ENCODE measurements around the gene PHLDA2. TPM values are rescaled to one million over a fixed set of nuclear protein-coding genes. Genes with fewer than 3 reads are reported as not detected.

Gene PHLDA2
- total RNA-seq, 2 donors from 2014 or later: 3.6 to 5.9 TPM

DNA sequence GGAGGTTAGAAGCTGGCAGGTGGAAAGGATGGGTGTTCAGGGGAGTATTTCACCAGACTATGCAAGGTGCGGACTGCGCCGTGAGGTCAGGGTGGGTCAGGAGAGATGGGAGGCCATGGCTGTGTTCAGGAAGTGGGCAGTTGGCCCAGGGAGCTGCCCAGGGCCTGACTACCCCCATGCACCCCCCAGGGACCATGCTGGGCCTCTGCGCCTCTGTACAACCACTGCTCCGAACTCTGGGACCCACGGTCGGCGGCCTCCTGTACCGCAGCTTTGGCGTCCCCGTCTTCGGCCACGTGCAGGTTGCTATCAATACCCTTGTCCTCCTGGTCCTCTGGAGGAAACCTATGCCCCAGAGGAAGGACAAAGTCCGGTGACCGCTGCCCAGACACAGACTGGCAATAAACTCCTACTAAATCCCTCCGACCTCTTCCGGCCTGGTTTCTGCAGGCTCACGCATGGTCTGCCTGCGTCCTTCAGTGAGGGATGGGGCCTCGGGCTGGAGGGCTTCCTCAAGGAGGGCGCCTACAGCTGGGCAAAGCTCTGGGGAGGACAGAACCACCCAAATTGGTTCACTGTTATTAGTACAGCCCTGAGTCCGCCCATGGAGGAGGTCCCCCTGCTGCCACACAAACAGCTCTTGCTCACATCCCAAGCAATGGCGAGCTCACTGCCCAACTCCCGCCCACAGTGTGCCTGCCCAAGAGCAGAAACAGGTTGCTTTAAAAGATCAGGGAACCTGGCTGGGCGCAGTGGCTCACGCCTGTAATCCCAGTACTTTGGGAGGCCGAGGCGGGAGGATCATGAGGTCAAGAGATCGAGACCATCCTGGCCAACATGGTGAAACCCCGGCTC lies 4.2 kb downstream of the PHLDA2 start:
- Mint-ChIP-seq H3K9me3 (no peaks in the 10 kb centered on the region), H3K36me3 (no peaks in the 10 kb centered on the region), H3K27ac (no peak overlapping the region)
- DNase-seq (ENCODE audit: low spot score in 2 of 2): no peak
- ATAC-seq: no peak

DNA sequence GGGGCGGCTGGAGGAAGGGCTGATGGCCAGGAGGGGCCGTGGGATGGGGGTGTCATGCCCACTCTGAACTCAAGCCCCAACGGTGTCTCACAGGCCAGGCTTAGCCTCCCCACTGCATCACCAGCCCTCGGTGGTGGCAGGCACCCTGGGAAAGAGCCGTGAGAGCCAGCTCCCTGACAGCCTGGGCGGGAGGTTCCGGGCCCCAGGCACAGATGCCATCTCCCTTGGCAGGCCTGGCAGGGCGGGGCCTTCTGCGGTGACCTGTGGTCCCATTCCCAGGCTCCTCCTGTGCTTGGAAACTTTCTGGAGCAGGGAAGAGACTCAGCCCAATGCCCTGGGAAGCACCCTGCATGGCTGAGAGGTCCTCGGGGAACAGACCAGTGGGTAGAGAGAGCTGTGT lies 4.8 kb downstream of the PHLDA2 start:
- Mint-ChIP-seq H3K27ac (no peak overlapping the region), H3K36me3 (no peaks in the 10 kb centered on the region), H3K9me3 (no peaks in the 10 kb centered on the region)
- DNase-seq (ENCODE audit: low spot score in 2 of 2) (no peak), ATAC-seq (no peak)

DNA sequence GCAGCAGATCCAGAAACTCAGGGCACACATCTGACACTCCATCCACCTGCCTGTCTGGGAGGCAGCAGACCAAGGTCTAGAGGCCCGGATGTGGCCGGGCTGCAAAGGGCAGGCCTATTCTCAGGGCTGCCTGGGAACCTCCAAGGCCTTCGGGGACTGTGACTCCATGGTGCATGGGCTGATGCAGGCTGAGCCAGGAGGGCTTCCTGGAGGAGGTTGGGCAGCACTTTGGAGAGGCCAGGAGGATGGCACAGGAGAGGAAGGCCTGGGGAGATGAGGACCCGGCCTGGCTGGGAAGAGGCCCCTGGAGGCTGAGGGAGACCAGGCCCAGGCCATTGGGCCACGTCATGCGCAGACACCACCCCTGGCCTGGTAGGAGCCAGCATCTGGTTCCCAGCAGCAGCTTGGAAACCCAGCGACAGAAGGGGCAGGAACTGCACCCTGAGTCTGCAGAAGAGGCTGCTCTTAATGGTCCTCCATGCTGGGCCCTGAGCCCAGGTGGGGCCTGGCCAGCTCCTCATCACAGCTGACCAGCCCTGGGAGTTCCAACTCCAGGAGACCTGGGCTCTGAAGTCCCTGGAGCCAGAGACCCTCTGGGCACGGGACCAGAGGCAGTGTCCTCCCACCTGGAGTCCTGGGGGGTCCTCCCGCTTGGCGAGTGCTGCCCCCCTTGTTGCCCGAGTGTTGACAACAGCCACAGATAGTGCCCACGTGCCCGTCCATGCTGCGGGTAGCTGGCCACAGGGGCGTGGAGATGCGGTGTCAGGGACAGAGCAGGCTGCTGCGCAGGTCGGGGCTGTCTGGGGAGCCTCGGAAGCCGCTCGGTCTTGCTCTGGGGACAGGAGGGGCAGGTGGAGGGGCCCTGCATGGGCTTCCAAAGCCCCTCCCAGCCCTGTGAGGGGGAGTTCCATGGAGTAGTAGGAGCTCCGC lies 5.5 kb downstream of the PHLDA2 start:
- Mint-ChIP-seq H3K27ac (no peak overlapping the region), H3K36me3 (no peaks in the 10 kb centered on the region), H3K9me3 (no peaks in the 10 kb centered on the region)
- DNase-seq (ENCODE audit: low spot score in 2 of 2) (no peak), ATAC-seq (peak in 1 of 2 donors; percentile 6)

DNA sequence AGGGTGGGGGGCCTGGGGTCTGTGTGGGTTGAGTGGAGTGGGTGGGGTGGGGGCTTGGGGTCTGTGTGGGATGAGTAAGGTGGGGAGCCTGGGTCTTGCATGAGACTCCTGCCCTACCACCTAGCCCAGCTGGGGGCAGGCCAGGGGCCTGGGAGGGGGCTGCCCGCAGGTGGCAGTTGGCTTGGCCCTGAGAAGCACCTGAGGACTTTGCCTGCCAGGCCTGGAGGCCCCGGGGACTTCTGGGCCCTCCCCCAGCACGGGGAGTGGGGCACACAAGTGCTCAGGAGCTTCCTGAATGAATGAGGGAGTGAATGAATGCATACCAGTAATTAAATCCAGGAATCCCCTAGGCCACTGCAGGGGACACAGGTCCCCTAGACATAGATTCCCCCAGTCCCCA lies 6.6 kb downstream of the PHLDA2 start:
- Mint-ChIP-seq H3K9me3 (no peaks in the 10 kb centered on the region), H3K27ac (no peak overlapping the region), H3K36me3 (no peaks in the 10 kb centered on the region)

DNA sequence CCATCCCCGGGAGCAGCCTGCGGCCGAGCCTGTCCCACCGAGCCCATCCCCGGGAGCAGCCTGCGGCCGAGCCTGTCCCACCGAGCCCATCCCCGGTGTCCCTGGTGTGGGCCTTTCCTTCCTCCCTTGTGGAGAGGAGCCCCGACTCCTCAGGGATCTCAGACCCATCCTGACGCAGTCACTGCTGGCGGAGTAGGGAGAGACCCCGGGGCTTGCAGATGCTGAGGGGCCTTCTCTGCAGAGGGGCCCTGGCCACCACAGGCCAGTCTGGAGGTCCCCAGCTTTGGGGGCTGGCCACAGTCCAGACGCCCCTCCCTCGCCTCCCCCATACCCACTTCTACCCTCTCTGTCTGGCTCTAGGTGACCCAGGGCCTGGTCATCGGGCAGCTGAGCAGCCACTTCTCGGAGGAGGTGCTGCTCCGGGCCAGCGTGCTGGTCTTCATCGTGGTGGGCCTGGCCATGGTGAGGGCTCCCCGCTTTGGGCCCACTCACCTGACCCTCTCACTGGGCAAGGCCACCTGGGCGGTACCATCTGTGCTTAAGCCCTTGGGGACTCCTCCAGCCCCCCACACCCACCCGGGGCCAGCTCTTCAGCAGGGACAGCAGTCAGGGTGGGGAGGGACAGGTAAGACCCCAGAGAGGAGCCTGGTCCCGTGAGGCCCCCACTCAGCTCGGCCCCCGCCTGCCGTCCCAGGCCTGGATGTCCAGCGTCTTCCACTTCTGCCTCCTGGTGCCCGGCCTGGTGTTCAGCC lies 7.3 kb downstream of the PHLDA2 start:
- no peaks in the 10 kb centered on the region for H3K9me3 Mint-ChIP-seq
- H3K36me3 Mint-ChIP-seq: no peaks in the 10 kb centered on the region
- no peak overlapping the region for H3K27ac Mint-ChIP-seq
- ATAC-seq (no peak), DNase-seq (ENCODE audit: low spot score in 2 of 2) (no peak)

More for the DNA sequence above, 6.6 kb downstream of the PHLDA2 start:
- no peak for ATAC-seq
- DNase-seq (ENCODE audit: low spot score in 2 of 2): no peak

DNA sequence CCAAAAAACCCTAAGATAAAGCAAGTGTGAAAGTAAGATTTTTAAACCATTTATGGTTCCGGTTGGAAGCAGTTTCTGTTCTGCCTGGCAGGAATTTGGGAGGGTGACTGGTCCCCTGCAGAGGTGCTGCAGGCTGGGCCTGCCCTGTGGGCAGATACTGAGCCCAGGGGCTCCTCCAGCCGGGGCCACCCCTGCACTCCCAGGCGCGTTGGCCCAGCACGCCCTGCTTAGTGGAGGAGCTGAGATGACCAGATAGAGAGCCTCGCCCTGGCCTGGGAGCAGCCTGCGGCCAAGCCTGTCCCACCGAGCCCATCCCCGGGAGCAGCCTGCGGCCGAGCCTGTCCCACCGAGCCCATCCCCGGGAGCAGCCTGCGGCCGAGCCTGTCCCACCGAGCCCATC lies 8.0 kb downstream of the PHLDA2 start:
- H3K9me3 Mint-ChIP-seq: no peaks in the 10 kb centered on the region
- no peak for DNase-seq (ENCODE audit: low spot score in 2 of 2)
- ATAC-seq: no peak
- H3K36me3 Mint-ChIP-seq: no peaks in the 10 kb centered on the region
- H3K27ac Mint-ChIP-seq: no peak overlapping the region

DNA sequence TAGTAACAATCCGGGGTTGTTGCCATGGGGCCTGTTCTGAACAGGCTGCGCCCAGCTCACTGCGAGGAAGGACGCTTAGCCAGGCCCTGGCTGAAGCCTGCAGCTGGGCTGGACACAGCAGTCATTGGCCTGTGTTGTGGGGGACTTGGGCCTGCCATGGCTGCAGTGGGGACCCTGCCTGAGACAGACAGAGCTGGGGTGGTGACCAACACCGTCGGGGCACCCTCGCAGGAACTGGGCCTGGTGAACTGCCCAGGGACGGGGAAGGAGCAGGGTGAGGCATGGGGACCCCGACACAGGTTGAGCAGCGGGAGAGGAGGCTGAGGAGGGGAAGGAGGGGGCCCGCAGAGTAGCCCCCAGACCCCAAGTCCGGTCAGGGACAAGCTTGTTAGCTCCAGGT lies 8.9 kb downstream of the PHLDA2 start:
- Mint-ChIP-seq H3K36me3 (no peaks in the 10 kb centered on the region), H3K9me3 (no peaks in the 10 kb centered on the region), H3K27ac (no peak overlapping the region)
- no peak for ATAC-seq
- DNase-seq (ENCODE audit: low spot score in 2 of 2): no peak

DNA sequence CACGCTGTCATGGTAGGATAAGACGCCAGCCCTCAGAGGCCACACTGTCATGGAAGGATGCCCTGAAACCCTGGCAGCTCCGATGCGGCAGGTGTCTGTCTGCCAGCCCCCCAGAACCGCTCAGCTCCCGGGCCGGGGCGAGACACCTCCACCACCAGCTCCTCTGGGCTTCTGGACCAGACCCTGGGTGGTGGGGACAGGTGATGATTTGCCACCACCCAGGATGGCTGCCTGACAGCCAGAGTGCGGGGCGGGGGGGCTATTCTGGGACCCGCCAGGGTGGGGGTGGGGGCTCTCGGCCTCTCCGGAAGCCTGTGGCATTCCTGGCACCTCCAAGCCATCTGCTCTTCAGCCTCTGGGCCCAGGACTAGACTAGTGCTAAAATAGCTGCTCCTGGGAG lies 9.4 kb downstream of the PHLDA2 start:
- no peaks in the 10 kb centered on the region for H3K36me3 Mint-ChIP-seq
- DNase-seq (ENCODE audit: low spot score in 2 of 2): no peak
- no peaks in the 10 kb centered on the region for H3K9me3 Mint-ChIP-seq
- no peak overlapping the region for H3K27ac Mint-ChIP-seq
- ATAC-seq: no peak

DNA sequence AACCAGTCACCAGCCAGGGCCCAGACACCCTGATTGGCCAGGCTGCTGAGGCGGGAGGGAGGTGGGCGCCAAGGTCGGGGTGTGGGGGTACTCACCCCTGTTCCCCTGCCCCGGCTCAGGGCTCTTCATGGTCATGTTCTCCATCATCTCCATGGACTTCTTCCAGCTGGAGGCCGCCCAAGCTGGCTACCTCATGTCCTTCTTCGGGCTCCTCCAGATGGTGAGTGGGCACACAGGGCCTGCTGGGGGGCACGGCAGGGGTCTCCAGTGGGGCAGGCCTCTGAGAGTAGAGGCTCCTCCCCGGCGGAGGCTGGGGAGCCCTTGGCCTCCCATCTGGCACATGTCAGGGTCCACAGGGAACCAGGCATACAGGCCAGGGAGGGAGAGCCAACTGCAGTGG lies 10.0 kb downstream of the PHLDA2 start:
- no peak for ATAC-seq
- H3K9me3 Mint-ChIP-seq: no peaks in the 10 kb centered on the region
- H3K27ac Mint-ChIP-seq: no peak overlapping the region
- H3K36me3 Mint-ChIP-seq: no peaks in the 10 kb centered on the region
- no peak for DNase-seq (ENCODE audit: low spot score in 2 of 2)

DNA sequence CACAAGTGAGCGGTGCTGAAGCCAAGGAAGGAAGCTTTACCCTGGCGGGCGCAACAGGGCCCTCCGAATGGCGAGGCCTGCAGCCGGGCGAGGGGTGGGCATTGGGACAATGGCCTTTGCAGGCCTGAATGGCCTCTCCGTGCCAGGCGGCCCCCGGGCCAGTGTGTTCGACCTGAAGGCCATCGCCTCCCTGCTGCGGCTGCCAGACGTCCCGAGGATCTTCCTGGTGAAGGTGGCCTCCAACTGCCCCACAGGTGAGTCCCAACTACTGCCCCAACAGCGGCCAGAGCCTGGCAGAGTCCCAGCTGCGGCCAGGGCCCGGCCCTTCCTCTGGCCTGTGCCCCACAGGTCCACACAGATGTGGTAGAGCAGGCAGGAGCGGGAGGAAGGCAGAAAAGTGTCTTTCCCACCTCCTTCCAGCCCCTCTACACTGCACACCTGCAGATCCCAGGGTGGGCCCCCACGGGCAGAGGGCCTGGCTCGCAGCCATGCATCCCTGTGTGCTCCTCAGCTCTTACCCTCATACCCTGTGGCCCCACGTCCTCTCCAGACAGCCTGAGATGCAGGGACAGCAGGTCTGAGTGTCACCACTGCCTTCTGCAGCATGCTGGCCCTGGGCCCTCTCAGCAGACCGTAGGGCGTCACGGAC lies 11.3 kb downstream of the PHLDA2 start:
- Mint-ChIP-seq H3K36me3 (no peaks in the 10 kb centered on the region), H3K9me3 (no peaks in the 10 kb centered on the region), H3K27ac (no peak overlapping the region)
- ATAC-seq: no peak
- DNase-seq (ENCODE audit: low spot score in 2 of 2): no peak

DNA sequence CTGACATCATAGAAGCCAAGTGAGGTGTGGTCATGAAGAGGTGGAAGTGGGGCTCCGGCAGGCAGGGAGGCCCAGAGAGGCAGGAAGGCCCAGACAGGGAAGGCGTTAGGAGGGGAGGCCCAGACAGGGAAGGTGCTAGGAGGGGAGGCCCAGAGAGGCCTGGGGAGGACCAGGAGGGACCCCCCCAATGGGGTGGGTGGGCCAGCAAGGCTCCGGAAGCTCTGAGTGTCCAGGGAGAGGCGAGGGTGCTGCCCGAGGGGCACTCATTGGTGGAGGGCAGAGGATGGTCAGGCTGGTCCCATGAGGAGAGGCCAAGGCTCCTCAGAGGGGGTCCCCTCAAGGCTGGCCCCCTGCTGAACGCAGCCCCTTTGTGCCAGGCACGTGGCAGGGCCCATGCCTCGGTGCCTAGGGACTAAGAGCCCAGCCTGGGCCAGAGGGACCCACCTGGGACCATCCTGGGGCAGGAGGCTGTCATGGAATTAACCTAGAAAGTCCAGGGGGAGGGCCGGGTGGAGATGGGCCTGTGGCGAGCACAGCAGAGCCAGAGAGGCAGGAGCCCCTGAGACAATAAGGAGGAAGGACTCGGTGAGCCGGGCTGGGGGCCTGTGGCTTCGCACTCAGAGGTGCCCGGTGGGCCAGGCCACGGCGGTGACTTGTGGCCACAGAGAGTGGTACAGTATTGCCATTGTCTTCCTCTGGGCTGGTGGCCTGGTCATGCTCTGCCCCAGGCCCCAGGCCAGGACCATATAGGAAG lies 12.2 kb downstream of the PHLDA2 start:
- Mint-ChIP-seq H3K27ac (no peak overlapping the region), H3K36me3 (no peaks in the 10 kb centered on the region), H3K9me3 (no peaks in the 10 kb centered on the region)
- ATAC-seq: no peak
- DNase-seq (ENCODE audit: low spot score in 2 of 2): no peak

DNA sequence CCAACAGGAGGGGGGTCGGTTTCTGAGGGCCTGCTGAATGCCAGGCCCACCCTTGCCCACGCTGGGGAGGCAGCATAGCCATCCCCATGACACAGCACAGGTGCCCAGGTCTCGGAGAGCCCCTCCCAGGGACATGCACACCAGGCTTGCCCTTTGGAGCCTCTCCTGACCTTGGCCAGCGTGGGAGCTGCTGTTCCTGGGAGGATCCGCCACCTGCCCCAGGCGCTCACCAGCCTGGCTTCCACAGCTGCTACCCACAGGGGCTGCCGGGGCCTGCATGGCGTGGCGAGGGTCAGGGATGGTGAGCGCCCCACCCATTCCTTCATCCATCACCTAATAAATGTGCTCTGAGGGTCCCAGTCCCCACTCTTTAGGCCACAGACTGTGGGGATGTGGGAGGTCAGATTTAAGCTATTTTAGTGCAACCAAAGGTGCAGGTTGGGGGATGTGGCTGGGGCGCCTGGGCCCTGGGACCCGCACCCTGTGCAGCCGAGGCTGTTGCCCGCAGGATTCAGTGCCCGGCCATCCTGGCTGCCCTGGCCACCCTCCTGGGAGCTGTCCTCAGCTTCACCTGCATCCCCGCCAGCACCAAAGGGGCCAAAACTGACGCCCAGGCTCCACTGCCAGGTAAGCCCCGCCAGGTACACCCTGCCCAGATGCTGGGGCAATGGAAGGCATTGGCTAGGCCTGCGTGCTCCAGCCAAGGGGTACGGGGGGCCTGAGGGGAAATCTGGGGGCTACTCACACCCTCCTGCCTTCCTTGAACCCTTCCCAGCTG lies 12.9 kb downstream of the PHLDA2 start:
- no peak for ATAC-seq
- no peaks in the 10 kb centered on the region for H3K36me3 Mint-ChIP-seq
- DNase-seq (ENCODE audit: low spot score in 2 of 2): no peak
- no peaks in the 10 kb centered on the region for H3K9me3 Mint-ChIP-seq
- H3K27ac Mint-ChIP-seq: no peak overlapping the region

DNA sequence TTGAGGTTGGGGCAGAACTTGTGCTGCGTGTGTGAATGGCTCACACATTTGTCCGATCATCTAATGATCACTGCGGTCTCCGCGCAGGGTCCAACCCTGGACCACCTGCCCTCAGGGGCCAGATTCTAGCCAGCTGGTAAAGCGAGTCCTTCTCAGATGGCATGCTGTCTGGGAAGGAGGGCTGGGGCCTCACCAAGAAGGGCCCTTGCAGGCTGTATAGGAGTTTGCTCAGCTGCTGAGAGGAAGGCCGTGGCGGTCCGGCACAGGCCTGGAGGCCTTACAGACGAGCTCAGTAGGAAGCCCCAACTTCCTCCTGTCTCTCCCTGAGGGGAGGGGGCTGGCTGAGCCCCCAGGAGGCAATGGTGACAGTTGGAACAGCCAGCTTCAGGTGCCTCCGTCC lies 13.7 kb downstream of the PHLDA2 start:
- DNase-seq (ENCODE audit: low spot score in 2 of 2): no peak
- no peak for ATAC-seq
- Mint-ChIP-seq H3K36me3 (no peaks in the 10 kb centered on the region), H3K27ac (no peak overlapping the region), H3K9me3 (no peaks in the 10 kb centered on the region)

DNA sequence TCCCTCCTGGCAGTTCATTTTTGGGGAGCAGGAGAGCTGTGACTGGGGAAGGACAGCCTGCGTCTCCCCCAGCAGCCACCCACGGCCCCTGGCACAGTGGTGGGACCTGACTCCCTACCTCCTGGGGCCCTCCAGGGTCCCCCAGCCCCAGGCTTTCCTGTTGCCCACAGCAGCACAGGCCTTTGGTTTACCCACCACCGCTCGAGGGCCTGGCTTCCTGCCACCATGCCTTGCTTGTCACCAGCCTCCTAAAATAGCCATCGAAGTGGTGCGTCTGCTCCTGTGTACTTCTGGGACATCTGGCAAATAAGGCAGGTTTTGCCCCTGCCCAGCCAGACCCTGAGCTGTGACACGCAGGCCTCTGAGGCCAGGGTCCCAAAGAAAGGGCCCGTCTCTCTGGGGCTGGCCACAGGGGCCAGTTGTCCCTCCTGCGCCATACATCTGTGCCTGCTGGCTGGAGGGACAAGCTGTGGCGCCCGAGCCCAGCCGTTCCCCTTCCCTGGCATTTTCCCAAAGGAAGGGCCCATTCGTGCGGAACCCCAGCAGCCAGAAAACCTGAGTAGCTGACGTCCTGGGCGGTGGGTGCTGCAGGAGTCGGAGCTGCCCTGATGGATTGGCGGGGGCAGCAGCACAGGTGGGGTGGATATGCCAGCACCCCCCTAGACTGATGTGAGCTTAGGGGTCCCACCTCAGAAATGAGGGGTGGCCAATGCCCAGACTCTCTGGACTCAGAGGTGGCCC lies 14.6 kb downstream of the PHLDA2 start:
- Mint-ChIP-seq H3K9me3 (no peaks in the 10 kb centered on the region), H3K27ac (no peak overlapping the region), H3K36me3 (no peaks in the 10 kb centered on the region)
- ATAC-seq (no peak), DNase-seq (ENCODE audit: low spot score in 2 of 2) (no peak)

DNA sequence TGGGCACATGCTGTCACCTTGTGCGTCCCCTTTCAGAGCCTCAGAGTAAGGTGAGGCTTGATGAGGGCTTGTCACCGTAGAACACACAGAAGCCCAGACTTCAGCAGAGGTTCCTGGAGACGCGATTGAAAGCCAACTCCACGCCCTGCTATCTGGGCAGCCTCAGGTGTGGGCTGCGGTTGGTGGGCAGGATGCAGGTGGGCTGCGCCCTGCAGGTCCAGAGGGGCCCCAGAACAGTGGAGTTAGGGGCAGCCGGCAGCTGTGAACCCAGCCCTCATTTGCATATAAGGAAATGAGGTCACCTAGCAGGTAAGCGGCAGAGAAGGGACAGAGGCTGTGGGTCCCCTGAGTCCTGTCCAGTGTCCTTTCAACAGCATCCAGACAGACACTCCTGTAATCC lies 15.4 kb downstream of the PHLDA2 start:
- Mint-ChIP-seq H3K36me3 (no peaks in the 10 kb centered on the region), H3K27ac (no peak overlapping the region), H3K9me3 (no peaks in the 10 kb centered on the region)
- DNase-seq (ENCODE audit: low spot score in 2 of 2) (no peak), ATAC-seq (no peak)

Measured in activated naive CD4-positive, alpha-beta T cell treated with anti-CD3 and anti-CD28 coated beads, Interleukin-2, amount 50 U/mL, for 72 hours (primary cell).